Ectodermal cell (in vitro differentiated cells): ENCODE measurements around the gene CIB1.
A peak's percentile ranks its signal among the peaks of the same experiment; 100 is the strongest.

Experiments
- H3K27ac ChIP-seq: 2 replicates; pipeline ENCODE4 v1.7.0; 2013; ENCODE audit warnings: mild to moderate bottlenecking, low read depth, low read length; ENCODE audit not compliant: insufficient read depth, poor library complexity, severe bottlenecking
- H3K27me3 ChIP-seq: 2 replicates; pipeline ENCODE4 v1.7.0; 2013; ENCODE audit warnings: mild to moderate bottlenecking, low read length; ENCODE audit not compliant: insufficient read depth, control insufficient read depth, poor library complexity, severe bottlenecking
- H3K36me3 ChIP-seq: one replicate; pipeline ENCODE4 v1.7.0; 2013; ENCODE audit warnings: low read length; ENCODE audit not compliant: control insufficient read depth, insufficient read depth
- H3K4me1 ChIP-seq: one replicate; pipeline ENCODE4 v1.7.0; 2013; ENCODE audit warnings: low read length; ENCODE audit not compliant: control insufficient read depth, insufficient read depth
- H3K4me3 ChIP-seq: 2 replicates; pipeline ENCODE4 v1.7.0; 2013; ENCODE audit warnings: low read depth, low read length, control low read depth; ENCODE audit not compliant: insufficient read depth
- H3K9me3 ChIP-seq: 2 replicates; pipeline ENCODE4 v1.7.0; 2013; ENCODE audit warnings: mild to moderate bottlenecking, low read length, moderate library complexity; ENCODE audit not compliant: control insufficient read depth
- WGBS, 2 experiments: methylation state at CpG; one replicate each; pipeline ENCODE4 v1.1.7; 2013; ENCODE audit warnings: missing lambda C conversion rate in 2 of 2; 5-methylcytosine and 5-hydroxymethylcytosine counted together

CIB1 gene

GRCh38 chr15:90241343-90242192, 7.8 kb upstream of the CIB1 start:
- Histone ChIP-seq H3K4me3 (no peak overlapping the region), H3K27ac (no peak overlapping the region), H3K4me1 (no peaks in the 10 kb centered on the region), H3K36me3 (no peaks in the 10 kb centered on the region), H3K27me3 (no peaks in the 10 kb centered on the region), H3K9me3 (no peaks in the 10 kb centered on the region)
- WGBS, 2 experiments, result 90% methylated on average over 22 of the region's 22 CpGs

GRCh38 chr15:90240856-90241255, 7.1 kb upstream of the CIB1 start:
- H3K27ac ChIP-seq, result no peak overlapping the region
- H3K27me3 ChIP-seq, result no peaks in the 10 kb centered on the region
- H3K9me3 ChIP-seq, result no peaks in the 10 kb centered on the region
- H3K4me1 ChIP-seq, result no peaks in the 10 kb centered on the region
- no peaks in the 10 kb centered on the region for H3K36me3 ChIP-seq
- no peak overlapping the region for H3K4me3 ChIP-seq
- WGBS, 2 experiments, result 91 to 93% methylated on average over 8 of the region's 8 CpGs

DNA sequence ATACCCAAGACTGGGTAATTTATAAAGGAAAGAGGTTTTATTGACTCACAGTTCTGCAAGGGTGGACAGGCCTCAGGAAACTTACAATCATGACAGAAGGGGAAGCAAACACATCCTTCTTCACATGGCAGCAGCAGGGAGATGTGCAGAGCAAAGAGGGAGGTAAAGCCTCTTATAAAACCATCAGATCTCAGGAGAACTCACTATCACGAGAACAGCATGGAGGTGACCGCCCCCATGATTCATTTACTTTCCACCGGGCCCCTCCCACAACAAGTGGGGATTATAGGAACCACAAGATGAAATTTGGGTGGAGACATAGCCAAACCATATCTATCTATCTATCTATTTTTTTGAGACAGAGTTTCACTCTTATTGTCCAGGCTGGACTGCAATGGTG, 5.6 kb upstream of the CIB1 start:
- no peaks in the 10 kb centered on the region for H3K36me3 ChIP-seq
- H3K9me3 ChIP-seq, result no peaks in the 10 kb centered on the region
- H3K4me1 ChIP-seq, result peaks cover 6% of the 10 kb centered on the region
- no peak overlapping the region for H3K27ac ChIP-seq
- no peak overlapping the region for H3K4me3 ChIP-seq
- no peaks in the 10 kb centered on the region for H3K27me3 ChIP-seq
- 84 to 95% methylated on average over 3 of the region's 3 CpGs for WGBS, 2 experiments

DNA sequence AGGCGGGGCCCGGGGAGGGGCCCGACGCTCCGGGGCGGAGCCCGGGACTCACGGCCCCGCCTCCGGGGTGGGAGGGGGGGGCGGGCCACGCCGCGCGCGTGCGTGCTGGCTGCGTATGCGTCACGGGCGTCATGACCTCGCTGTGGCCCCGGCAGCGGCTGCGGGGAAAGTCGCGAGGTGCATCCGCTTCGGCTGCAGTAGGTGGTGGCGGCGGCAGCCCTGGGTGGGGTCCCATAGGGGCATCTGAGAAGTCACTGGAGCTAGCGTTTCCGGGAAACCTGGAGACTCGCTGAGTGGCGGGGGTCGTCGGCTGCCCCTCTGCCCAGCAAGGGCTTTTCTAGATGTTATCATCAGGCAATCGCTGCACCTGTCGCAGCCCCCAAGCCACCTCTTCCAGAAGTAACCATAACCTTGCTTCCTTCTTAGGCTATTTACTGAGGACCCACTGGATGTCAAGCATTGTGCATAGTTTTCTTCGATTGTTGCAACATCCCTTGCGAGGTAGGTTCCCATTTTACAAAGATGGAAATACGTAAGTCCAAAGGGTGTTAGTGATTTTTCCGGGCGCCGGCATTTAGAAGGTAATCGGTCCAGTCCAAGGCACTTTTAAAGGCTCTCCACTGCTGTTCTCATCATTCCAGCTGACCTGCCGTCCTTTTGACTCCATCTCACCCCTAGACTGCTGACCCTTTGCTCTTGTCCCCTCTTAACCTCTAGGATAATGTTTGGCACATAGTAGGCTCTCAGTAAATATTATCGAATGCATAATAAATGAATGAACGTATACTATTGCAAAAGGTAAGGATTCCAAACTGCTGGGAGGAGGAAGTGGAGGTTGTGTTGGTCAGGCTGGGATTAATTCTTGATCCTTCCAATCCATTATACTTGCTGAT, 601 bp upstream of the CIB1 start, which contains the start of gene GDPGP1:
Gene GDPGP1 (plus strand): TSS at position 114 of the 893 bp plus-strand sequence. CDS start 6,700 bp downstream, outside the sequence.
- H3K9me3 ChIP-seq, result no peaks in the 10 kb centered on the region
- 15 to 16% methylated on average over 49 of the region's 49 CpGs for WGBS, 2 experiments
- H3K36me3 ChIP-seq, result no peaks in the 10 kb centered on the region
- peak within 1 kb of the TSS; percentile 82 for H3K4me3 ChIP-seq
- peaks cover 7% of the 10 kb centered on the region for H3K4me1 ChIP-seq
- H3K27me3 ChIP-seq, result peaks cover 10% of the 10 kb centered on the region
- H3K27ac ChIP-seq, result peak within 1 kb of the TSS; percentile 13

- Histone ChIP-seq H3K4me1 (peaks cover 7% of the 10 kb centered on the region), H3K27me3 (peaks cover 10% of the 10 kb centered on the region)
These were observed 777 bp downstream of the CIB1 start for GRCh38 chr15:90232941-90233386.

DNA sequence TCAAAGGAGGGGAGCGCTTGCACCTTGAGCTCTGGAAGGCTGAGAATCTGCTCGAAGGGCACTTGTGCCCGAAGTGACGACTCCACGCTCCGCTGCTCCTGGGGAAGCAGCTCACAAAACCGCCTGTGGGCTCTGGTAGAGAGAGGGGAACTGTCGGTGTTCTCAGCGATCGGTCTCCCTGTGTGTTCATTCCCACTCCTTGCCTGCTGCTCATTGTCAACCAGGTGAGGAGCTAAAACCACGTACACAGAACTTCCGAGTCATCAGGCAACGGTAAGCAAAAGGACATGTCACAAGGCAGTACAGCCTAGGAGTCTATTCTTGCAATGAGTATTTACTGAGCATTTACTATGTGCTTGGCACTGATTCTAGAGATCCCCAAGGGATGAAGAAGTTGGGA, 1.5 kb downstream of the CIB1 start:
- Histone ChIP-seq H3K27me3 (peaks cover 10% of the 10 kb centered on the region), H3K36me3 (peaks cover 7% of the 10 kb centered on the region), H3K4me3 (no peak overlapping the region), H3K4me1 (peaks cover 7% of the 10 kb centered on the region), H3K9me3 (no peaks in the 10 kb centered on the region), H3K27ac (no peak overlapping the region)
- WGBS, 2 experiments, result 92 to 95% methylated on average over 13 of the region's 13 CpGs

More at GRCh38 chr15:90232941-90233386, 777 bp downstream of the CIB1 start:
- peaks cover under 1% of the 10 kb centered on the region for H3K36me3 ChIP-seq
- 18% methylated on average over 9 of the region's 9 CpGs for WGBS, 2 experiments
- no peak overlapping the region for H3K27ac ChIP-seq
- peak overlapping the region; percentile 82 for H3K4me3 ChIP-seq
- no peaks in the 10 kb centered on the region for H3K9me3 ChIP-seq

DNA sequence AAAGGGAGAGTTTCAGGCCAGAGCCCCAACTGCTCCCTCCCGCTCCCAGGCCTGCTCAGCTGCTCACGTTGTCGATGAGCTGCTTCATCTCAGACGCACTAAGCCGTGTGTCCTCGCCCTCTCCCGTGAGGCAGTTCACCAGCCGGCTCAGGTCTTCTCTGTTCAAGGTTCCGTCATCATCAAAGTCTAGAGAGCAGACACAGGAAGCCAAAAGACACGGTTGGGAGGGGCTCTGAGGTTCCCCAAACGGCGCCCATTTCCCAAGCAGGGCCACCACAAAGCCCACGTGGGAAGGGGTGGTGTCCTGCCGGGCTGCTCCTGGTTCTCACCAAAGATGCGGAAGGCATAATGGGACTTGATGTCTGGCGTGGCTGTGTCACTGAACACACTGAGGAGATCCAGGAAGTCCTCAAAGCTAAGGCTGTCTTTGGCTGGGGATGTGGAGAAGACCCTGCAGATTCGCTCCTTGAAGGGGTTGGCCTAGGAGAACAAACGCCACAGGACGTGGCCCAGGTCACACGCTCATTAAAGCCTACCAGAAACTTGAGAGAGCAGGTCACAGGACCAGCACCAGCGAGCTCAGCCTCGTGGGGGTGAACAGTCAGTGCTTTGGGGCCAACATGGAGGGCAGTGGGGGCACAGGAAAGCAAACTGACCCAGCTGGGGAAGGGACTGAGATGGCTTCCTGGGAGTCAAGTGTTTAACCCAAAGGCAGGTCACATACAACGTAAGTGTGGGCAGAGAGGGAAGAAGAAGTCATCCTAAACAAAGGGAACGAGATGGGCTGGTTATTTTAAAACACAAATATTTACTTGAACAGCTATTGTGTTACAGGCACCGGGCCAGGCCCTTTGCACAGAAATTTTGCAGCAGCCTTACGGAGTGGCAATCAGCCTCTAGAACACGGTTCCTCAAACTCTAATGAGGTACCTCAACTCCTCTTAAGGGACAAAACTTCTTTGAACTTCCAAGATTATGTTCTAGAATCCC, 2.4 kb downstream of the CIB1 start:
- Histone ChIP-seq H3K27ac (no peak overlapping the region), H3K27me3 (peaks cover 10% of the 10 kb centered on the region), H3K9me3 (no peaks in the 10 kb centered on the region), H3K4me3 (no peak overlapping the region), H3K36me3 (peaks cover 7% of the 10 kb centered on the region), H3K4me1 (peaks cover 7% of the 10 kb centered on the region)
- WGBS, 2 experiments, result 90% methylated on average over 27 of the region's 27 CpGs

DNA sequence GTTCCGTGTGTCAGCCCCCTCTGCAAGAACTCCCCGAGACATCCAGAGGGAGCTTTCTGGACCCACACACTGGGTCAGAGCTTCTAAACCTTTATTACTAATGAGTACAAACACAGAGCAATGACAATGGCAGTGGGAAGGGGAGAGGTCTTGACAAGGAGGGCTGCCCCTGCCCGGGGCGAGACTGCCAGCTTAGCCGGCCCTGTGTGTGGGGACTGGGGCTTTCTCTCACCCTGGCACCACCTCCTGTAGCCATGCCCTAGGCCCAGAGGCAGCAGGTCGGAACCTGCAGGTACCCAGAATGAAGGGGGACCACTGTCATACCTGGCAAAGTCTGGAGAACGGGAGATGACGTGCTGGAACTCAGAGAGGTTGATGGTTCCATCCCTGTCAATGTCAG, 3.1 kb downstream of the CIB1 start:
- Histone ChIP-seq H3K9me3 (no peaks in the 10 kb centered on the region), H3K4me3 (no peak overlapping the region), H3K27ac (no peak overlapping the region), H3K4me1 (peaks cover 7% of the 10 kb centered on the region), H3K36me3 (peaks cover 8% of the 10 kb centered on the region), H3K27me3 (peaks cover 10% of the 10 kb centered on the region)
- WGBS, 2 experiments, result 91 to 92% methylated on average over 8 of the region's 8 CpGs

- H3K4me3 ChIP-seq, result no peak overlapping the region
- 93 to 95% methylated on average over 12 of the region's 12 CpGs for WGBS, 2 experiments
- no peaks in the 10 kb centered on the region for H3K9me3 ChIP-seq
- peaks cover 7% of the 10 kb centered on the region for H3K4me1 ChIP-seq
- H3K27ac ChIP-seq, result no peak overlapping the region
- peaks cover 10% of the 10 kb centered on the region for H3K27me3 ChIP-seq
- H3K36me3 ChIP-seq, result peaks cover 13% of the 10 kb centered on the region
These were observed 3.7 kb downstream of the CIB1 start for GRCh38 chr15:90230071-90230494.
